ENCODE measurements around the gene LMO1.

DNA sequence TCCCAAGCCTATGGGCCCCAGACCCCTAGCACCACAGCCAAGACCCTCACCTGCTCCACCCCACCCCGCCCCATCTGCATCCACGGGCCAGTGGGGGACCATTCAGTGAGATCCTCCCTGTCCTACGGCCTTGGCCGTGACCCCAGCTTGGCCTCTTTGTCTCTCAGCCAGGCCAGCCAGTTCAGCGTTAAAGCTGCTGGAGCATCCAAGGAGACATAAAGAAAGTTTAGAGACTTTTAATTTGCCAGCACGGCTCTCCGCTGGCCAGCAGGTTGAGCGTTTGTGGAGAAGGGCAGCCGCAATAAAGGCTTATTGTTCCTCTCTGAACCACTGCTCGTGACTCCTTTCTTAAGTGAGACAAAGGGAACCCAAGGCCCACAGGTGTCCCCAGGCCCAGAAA lies 49.3 kb upstream of the LMO1 start:
- TF ChIP-seq CTCF (IDR thresholded peaks at IDR 0.05): no peak
- TF ChIP-seq ZFX (IDR thresholded peaks at IDR 0.05; ENCODE audit: borderline replicate concordance): no peak

Measured in 22Rv1 (cell line).